Prostate gland (tissue), 2 donors: ENCODE measurements around the gene STK26. TPM values are rescaled to one million over a fixed set of nuclear protein-coding genes. Genes with fewer than 3 reads are reported as not detected.

Source experiments
- DNase-seq: peaks from one replicate; pipeline ENCODE4 v3.0.0-alpha.2; 2019; ENCODE audit warnings: low spot score
- H3K27ac ChIP-seq, 2 donors: fragments of 200-600 bp; sonication (generic); 2 replicates each; pipeline ENCODE4 v1.5.1; 2017 to 2019
- H3K27me3 ChIP-seq: fragments of 200-600 bp; sonication (generic); replicated peaks from 2 replicates; pipeline ENCODE4 v1.5.1; 2019; ENCODE audit not compliant: insufficient read depth
- H3K36me3 ChIP-seq, 2 donors: fragments of 200-600 bp; sonication (generic); 1 replicate in 1 of 2; 2 replicates in 1 of 2; pipeline versions ENCODE4 v1.5.1 to v1.8.1; 2017 to 2019
- H3K4me1 ChIP-seq: fragments of 200-600 bp; sonication (generic); replicated peaks from 2 replicates; pipeline ENCODE4 v1.5.1; 2019
- H3K4me3 ChIP-seq, 2 donors: fragments of 200-600 bp; sonication (generic); 2 replicates each; pipeline ENCODE4 v1.5.1; 2017 to 2019
- H3K9me3 ChIP-seq: fragments of 200-600 bp; sonication (generic); 2 replicates; pipeline ENCODE4 v1.5.1; 2017
- POLR2A ChIP-seq: fragments of 450-650 bp; IDR thresholded peaks from one replicate; pipeline ENCODE4 v1.6.1; 2016; ENCODE audit warnings: antibody characterized with exemption, mild to moderate bottlenecking
- POLR2AphosphoS5 ChIP-seq: sonication (generic); formaldehyde crosslinking; IDR thresholded peaks from one replicate; pipeline ENCODE4 v1.6.1; 2017; ENCODE audit warnings: antibody characterized with exemption
- WGBS: methylation state at CpG from one replicate; pipeline ENCODE4 v1.1.5; 2018; 5-methylcytosine and 5-hydroxymethylcytosine counted together
- intact Hi-C: fragments of 100-400 bp; cut with DNase I; formaldehyde crosslinking; loops from one replicate; pipeline ENCODE4 v1.14.2; 2022
- total RNA-seq, 2 donors: library from RNA; depleted of rRNA; stranded (reverse); fragments of >200 nt; gene quantifications; one replicate each; pipeline ENCODE4 v1.1.0, GENCODE V29; 2016
- TF ChIP-seq, protein P1 (sequence below), 4 experiments: fragments of 200-600 bp in 2 of 4; fragments of 450-650 bp in 2 of 4; sonication (generic) in 2 of 4; IDR thresholded peaks; 1 replicate in 3 of 4; 2 replicates in 1 of 4; pipeline ENCODE4 v1.5.1; 2016 to 2019; ENCODE audit warnings: antibody characterized with exemption in 4 of 4, mild to moderate bottlenecking in 2 of 4, moderate library complexity in 2 of 4

Gene STK26
- total RNA-seq, 2 donors from 2014 or later = 11.0 to 12.9 TPM

DNA sequence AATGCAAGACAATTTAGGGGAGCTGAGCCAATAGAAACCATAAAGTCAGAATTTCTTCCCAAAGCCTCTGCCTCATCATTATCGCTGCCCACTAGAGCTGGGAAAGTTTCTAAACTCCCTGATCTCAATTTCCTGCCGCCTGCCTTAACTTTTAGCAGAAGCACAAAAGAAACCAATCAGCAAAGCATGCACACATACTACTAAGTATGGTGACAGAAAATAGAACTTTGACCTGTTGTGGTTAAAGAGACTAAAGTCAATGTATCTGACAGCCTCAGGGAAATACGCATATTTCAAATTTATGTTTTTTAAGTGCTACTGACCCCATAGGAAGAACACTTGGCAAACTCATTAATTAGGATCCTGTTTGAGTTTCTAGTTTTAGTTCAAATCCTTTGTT, 10.1 kb downstream of the STK26 start:
- no peak for DNase-seq
- H3K4me1 ChIP-seq = no peaks in the 10 kb centered on the region
- no peaks in the 10 kb centered on the region for H3K36me3 ChIP-seq
- no peak overlapping the region for H3K4me3 ChIP-seq
- no peak overlapping the region for H3K27ac ChIP-seq
- H3K27me3 ChIP-seq = no peaks in the 10 kb centered on the region
- WGBS = 87% methylated on average over 3 of the region's 3 CpGs
- no peaks in the 10 kb centered on the region for H3K9me3 ChIP-seq
- intact Hi-C loops = no loop called here
- no peak for TF ChIP-seq POLR2A

DNA sequence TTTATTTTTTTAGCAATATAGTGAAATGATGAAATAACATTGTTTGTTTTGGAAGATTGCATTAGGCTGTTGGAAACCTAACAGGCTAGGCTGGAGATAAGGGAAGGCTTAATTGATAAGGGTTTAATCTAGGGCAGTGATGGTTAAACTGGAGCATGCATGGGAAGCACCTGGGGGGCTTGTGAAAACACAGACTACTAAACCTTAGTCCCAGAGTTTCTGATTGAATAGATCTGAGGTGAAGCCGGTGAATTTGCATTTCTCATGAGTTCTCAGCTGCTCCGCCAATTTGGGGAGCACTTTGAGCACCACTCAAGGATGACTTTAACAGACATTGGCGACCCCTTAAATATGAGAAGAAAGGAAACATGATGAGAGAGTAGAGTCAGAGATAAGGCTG, 11.5 kb downstream of the STK26 start:
- H3K4me3 ChIP-seq = no peak overlapping the region
- no peaks in the 10 kb centered on the region for H3K4me1 ChIP-seq
- no peak for DNase-seq
- no peak overlapping the region for H3K27ac ChIP-seq
- no peaks in the 10 kb centered on the region for H3K36me3 ChIP-seq
- intact Hi-C loops = no loop called here
- TF ChIP-seq, protein P1, sequence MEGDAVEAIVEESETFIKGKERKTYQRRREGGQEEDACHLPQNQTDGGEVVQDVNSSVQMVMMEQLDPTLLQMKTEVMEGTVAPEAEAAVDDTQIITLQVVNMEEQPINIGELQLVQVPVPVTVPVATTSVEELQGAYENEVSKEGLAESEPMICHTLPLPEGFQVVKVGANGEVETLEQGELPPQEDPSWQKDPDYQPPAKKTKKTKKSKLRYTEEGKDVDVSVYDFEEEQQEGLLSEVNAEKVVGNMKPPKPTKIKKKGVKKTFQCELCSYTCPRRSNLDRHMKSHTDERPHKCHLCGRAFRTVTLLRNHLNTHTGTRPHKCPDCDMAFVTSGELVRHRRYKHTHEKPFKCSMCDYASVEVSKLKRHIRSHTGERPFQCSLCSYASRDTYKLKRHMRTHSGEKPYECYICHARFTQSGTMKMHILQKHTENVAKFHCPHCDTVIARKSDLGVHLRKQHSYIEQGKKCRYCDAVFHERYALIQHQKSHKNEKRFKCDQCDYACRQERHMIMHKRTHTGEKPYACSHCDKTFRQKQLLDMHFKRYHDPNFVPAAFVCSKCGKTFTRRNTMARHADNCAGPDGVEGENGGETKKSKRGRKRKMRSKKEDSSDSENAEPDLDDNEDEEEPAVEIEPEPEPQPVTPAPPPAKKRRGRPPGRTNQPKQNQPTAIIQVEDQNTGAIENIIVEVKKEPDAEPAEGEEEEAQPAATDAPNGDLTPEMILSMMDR (IDR thresholded peaks at IDR 0.05) = no peak
- no peak for TF ChIP-seq POLR2A
- TF ChIP-seq POLR2AphosphoS5 = no peak
- 94% methylated on average over 3 of the region's 3 CpGs for WGBS
- H3K9me3 ChIP-seq = no peaks in the 10 kb centered on the region
- H3K27me3 ChIP-seq = no peaks in the 10 kb centered on the region

DNA sequence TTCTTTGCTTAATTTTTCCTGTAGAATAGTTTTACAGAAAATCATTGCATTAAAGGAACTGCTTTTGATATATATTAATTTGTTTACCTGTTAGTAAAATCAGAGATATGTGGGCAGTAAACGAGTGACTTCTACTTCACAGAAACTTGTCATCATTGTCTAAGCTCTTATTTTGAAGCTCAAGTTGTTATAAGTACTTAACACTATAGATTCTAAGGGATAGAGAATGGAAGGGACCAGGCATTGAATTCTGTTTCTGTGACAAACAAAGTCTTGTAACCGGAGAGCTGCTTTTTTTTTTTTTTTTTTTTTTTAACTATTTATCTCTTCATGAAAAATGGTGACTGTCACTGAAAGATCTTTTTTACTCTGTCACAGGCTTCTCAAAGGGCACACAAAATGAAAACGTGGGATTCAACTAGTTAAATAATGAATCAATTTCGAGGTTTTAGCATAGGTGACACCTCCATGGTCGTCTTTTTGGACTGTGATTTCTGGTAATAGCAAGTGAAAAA, 14.4 kb downstream of the STK26 start:
- H3K4me3 ChIP-seq = no peak overlapping the region
- WGBS = 75% methylated on average over 5 of the region's 5 CpGs
- no peak for DNase-seq

DNA sequence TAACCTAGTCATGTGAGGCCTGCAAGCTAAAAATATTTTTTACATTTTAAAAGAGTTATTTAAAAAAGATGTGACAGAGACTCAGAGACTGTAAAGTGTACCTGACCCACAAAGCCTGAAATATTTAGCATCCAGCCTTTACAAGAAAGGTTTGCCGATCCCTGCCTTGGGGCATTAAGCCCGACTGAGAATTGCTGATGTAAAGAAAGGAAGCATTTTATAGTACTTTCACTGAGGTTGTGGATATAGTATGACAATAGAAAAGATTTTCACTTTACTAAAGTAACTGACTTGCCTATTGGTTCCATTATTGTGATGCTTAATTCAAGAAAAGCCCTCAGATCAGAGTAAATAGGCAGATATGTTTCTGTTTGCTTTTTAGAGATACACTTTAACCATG, 17.0 kb downstream of the STK26 start:
- no peak for DNase-seq
- WGBS = 65% methylated on average over 2 of the region's 2 CpGs
- Histone ChIP-seq H3K36me3 (no peaks in the 10 kb centered on the region), H3K27ac (no peak overlapping the region), H3K9me3 (no peaks in the 10 kb centered on the region), H3K27me3 (no peaks in the 10 kb centered on the region), H3K4me3 (no peak overlapping the region), H3K4me1 (no peaks in the 10 kb centered on the region)
- TF ChIP-seq, protein P1 (IDR thresholded peaks at IDR 0.05) = no peak
- no peak for TF ChIP-seq POLR2AphosphoS5
- no peak for TF ChIP-seq POLR2A
- intact Hi-C loops = no loop called here

More for the DNA sequence above, 14.4 kb downstream of the STK26 start:
- intact Hi-C loops = no loop called here
- H3K27me3 ChIP-seq = no peaks in the 10 kb centered on the region
- H3K36me3 ChIP-seq = no peaks in the 10 kb centered on the region
- H3K9me3 ChIP-seq = no peaks in the 10 kb centered on the region
- TF ChIP-seq POLR2AphosphoS5 (no peak), POLR2A (no peak)
- TF ChIP-seq, protein P1 (IDR thresholded peaks at IDR 0.05) = no peak
- no peak overlapping the region for H3K27ac ChIP-seq
- H3K4me1 ChIP-seq = no peaks in the 10 kb centered on the region

DNA sequence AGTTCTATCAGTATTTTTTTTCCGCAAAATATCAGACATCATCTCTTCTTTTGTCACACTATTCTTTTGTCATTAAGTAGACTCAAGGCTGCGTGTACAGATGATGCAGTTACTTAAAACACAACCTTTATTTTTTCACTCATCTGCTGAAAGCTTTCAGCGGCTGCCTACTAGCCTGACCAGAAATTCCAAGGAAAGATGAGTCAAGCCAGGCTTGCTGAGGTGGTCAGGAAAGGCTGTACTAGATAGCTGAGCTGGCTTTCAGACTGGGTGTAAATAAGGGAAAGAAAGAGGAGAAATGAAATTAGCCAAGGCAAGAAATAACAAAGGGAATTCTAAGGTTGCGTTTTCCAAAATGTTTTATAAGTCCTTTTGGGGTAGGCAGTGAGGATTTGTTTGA, 17.9 kb downstream of the STK26 start:
- Histone ChIP-seq H3K27me3 (no peaks in the 10 kb centered on the region), H3K4me3 (no peak overlapping the region), H3K9me3 (no peaks in the 10 kb centered on the region), H3K27ac (no peak overlapping the region), H3K36me3 (no peaks in the 10 kb centered on the region), H3K4me1 (no peaks in the 10 kb centered on the region)
- WGBS = 78% methylated on average over 4 of the region's 4 CpGs
- TF ChIP-seq POLR2A (no peak), POLR2AphosphoS5 (no peak)
- TF ChIP-seq, protein P1 (IDR thresholded peaks at IDR 0.05) = no peak
- DNase-seq = no peak
- intact Hi-C loops = no loop called here
